Measurements from ENCODE around the gene FANCM.

DNA sequence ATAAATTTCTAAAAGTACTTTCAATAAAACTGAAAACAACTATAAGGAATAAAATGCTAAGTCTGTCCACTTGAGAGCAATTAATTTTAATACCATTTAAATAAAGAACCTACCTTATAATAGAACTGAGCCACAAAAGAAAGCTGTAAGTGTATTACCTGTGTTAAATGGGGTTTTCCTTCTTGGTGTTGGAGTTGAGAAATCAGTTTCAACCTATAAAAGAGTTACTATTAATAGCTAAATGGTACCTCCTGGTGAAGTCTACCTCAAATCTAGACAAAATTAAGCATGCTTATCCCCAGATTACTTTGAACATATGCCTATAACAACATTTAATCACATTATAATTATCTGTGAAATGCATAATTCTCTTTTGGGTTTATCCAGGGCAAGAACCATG lies 68.5 kb downstream of the FANCM start:
- TF ChIP-seq, protein P1, sequence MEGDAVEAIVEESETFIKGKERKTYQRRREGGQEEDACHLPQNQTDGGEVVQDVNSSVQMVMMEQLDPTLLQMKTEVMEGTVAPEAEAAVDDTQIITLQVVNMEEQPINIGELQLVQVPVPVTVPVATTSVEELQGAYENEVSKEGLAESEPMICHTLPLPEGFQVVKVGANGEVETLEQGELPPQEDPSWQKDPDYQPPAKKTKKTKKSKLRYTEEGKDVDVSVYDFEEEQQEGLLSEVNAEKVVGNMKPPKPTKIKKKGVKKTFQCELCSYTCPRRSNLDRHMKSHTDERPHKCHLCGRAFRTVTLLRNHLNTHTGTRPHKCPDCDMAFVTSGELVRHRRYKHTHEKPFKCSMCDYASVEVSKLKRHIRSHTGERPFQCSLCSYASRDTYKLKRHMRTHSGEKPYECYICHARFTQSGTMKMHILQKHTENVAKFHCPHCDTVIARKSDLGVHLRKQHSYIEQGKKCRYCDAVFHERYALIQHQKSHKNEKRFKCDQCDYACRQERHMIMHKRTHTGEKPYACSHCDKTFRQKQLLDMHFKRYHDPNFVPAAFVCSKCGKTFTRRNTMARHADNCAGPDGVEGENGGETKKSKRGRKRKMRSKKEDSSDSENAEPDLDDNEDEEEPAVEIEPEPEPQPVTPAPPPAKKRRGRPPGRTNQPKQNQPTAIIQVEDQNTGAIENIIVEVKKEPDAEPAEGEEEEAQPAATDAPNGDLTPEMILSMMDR (conservative IDR thresholded peaks at IDR 0.05; ENCODE audit: low read length) = no peak
- no peak for TF ChIP-seq EZH2phosphoT487 (IDR thresholded peaks at IDR 0.05; ENCODE audit: borderline replicate concordance, low read depth, low read length)
